Measurements from ENCODE around the gene RAD18. TPM values are rescaled to one million over a fixed set of nuclear protein-coding genes. Genes with fewer than 3 reads are reported as not detected.

RAD18 gene
- total RNA-seq, 1 donor from 2014 or later, result 10.0 TPM

- H3K4me3 ChIP-seq (ENCODE audit: low read depth, low read length), result no peak overlapping the region
- no peak for DNase-seq (ENCODE audit: low read depth)
- no peak for TF ChIP-seq CTCF (conservative IDR thresholded peaks at IDR 0.05; ENCODE audit: low read depth, low read length)
Measured at GRCh38 chr3:8992199-8992598, 28.9 kb upstream of the RAD18 start.

- no peak for DNase-seq (ENCODE audit: low read depth)
Measured at GRCh38 chr3:8990266-8991215, 27.3 kb upstream of the RAD18 start.

GRCh38 chr3:8988791-8989558 lies 25.7 kb upstream of the RAD18 start:
- TF ChIP-seq CTCF (conservative IDR thresholded peaks at IDR 0.05; ENCODE audit: low read depth, low read length), result no peak
- DNase-seq (ENCODE audit: low read depth), result no peak
- H3K4me3 ChIP-seq (ENCODE audit: low read depth, low read length), result no peak overlapping the region

More at GRCh38 chr3:8990266-8991215, 27.3 kb upstream of the RAD18 start:
- TF ChIP-seq CTCF (conservative IDR thresholded peaks at IDR 0.05; ENCODE audit: low read depth, low read length), result no peak
- H3K4me3 ChIP-seq (ENCODE audit: low read depth, low read length), result no peak overlapping the region

GRCh38 chr3:8988384-8988655 lies 25.0 kb upstream of the RAD18 start:
- DNase-seq (ENCODE audit: low read depth), result no peak
- TF ChIP-seq CTCF (conservative IDR thresholded peaks at IDR 0.05; ENCODE audit: low read depth, low read length), result no peak
- no peak overlapping the region for H3K4me3 ChIP-seq (ENCODE audit: low read depth, low read length)

- peak; percentile 85 for TF ChIP-seq CTCF (conservative IDR thresholded peaks at IDR 0.05; ENCODE audit: low read depth, low read length)
- DNase-seq (ENCODE audit: low read depth), result no peak
- H3K4me3 ChIP-seq (ENCODE audit: low read depth, low read length), result no peak overlapping the region
Measured at GRCh38 chr3:8987645-8988383, 24.5 kb upstream of the RAD18 start.

- DNase-seq (ENCODE audit: low read depth), result no peak
- H3K4me3 ChIP-seq (ENCODE audit: low read depth, low read length), result no peak overlapping the region
- TF ChIP-seq CTCF (conservative IDR thresholded peaks at IDR 0.05; ENCODE audit: low read depth, low read length), result no peak
Measured at GRCh38 chr3:8987226-8987625, 24.0 kb upstream of the RAD18 start.

Measured in epithelial cell of proximal tubule (primary cell).